DND-41 (cell line): Measurements from ENCODE around the gene KRCC1.

Source experiments
- CTCF ChIP-seq: IDR thresholded peaks from 2 replicates; pipeline ENCODE4 v1.5.1; 2012; ENCODE audit warnings: borderline replicate concordance, low read length, moderate library complexity, mild to moderate bottlenecking; ENCODE audit not compliant: poor library complexity, severe bottlenecking; ENCODE audit errors: extremely low read depth
- EZH2 ChIP-seq: IDR thresholded peaks from 3 replicates; pipeline ENCODE4 v1.6.1; 2012; ENCODE audit warnings: borderline replicate concordance, low read depth, mild to moderate bottlenecking, moderate library complexity, low read length, inconsistent platforms; ENCODE audit not compliant: severe bottlenecking

- TF ChIP-seq CTCF (no peak), EZH2 (no peak)
Measured at GRCh38 chr2:88024509-88024908, 31.1 kb downstream of the KRCC1 start.
